Coronary artery (tissue), 2 donors: ENCODE measurements around the gene TRIM17.

Experiments
- DNase-seq: peaks from one replicate; pipeline ENCODE4 v3.0.0-alpha.2; 2017; ENCODE audit warnings: low spot score
- H3K27ac ChIP-seq, 2 donors: fragments of 200-600 bp; sonication (generic); one replicate each; pipeline ENCODE4 v1.5.1; 2016 to 2019
- H3K4me3 ChIP-seq: fragments of 200-600 bp; sonication (generic); 2 replicates; pipeline ENCODE4 v1.5.1; 2016; ENCODE audit warnings: mild to moderate bottlenecking, moderate library complexity
- TF ChIP-seq, protein P1 (sequence below): fragments of 200-600 bp; sonication (generic); IDR thresholded peaks from one replicate; pipeline ENCODE4 v1.5.1; 2019; ENCODE audit warnings: antibody characterized with exemption

Gene TRIM17

DNA sequence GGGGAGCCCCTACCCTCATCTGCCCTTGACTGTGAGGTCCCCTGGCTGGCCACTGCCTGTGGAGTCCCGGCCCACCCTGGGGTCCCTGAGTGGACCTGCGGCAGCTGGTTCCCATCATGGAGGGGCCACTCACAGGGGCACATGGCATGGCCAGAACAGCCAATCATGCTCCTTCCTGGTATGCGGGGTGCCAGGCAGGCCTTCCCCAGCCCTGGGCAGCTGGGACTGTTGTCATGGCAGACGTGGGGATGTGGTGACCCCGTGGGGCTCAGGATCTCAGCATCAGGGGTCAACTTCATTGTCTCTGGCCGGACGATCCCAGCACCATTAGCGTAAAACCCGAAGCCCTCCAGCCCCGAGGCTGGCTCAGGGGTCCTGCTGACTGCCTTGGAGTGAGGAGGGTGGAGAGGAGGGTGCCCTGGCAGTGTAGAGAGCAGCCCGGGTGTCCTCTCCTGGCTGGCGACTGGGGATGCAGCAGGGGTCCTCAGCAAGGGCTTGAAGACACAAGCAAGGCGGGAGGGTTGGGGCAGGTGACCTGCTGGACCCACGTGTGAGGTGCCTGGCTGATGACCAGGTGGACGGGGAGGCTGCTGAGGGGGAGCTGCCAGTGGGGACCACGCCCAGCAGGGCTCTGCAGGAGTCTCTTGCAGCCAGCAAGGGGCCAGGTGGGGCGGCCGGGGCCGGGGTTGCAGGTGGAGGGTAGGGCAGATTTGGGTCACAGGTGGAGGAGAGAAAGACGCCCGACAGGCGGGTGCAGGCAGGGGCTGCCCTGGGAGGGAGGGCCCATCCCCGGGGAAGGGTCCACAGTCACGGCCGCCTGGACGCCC, 55.1 kb downstream of the TRIM17 start:
- TF ChIP-seq, protein P1, sequence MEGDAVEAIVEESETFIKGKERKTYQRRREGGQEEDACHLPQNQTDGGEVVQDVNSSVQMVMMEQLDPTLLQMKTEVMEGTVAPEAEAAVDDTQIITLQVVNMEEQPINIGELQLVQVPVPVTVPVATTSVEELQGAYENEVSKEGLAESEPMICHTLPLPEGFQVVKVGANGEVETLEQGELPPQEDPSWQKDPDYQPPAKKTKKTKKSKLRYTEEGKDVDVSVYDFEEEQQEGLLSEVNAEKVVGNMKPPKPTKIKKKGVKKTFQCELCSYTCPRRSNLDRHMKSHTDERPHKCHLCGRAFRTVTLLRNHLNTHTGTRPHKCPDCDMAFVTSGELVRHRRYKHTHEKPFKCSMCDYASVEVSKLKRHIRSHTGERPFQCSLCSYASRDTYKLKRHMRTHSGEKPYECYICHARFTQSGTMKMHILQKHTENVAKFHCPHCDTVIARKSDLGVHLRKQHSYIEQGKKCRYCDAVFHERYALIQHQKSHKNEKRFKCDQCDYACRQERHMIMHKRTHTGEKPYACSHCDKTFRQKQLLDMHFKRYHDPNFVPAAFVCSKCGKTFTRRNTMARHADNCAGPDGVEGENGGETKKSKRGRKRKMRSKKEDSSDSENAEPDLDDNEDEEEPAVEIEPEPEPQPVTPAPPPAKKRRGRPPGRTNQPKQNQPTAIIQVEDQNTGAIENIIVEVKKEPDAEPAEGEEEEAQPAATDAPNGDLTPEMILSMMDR = no peak
- DNase-seq = no peak
- no peak overlapping the region for H3K4me3 ChIP-seq
- H3K27ac ChIP-seq = no peak overlapping the region

GRCh38 chr1:228360533-228361313, 55.9 kb downstream of the TRIM17 start:
- no peak for DNase-seq

GRCh38 chr1:228359613-228360532, 56.8 kb downstream of the TRIM17 start:
- H3K27ac ChIP-seq = no peak overlapping the region
- TF ChIP-seq, protein P1 = no peak
- DNase-seq = no peak
- H3K4me3 ChIP-seq = no peak overlapping the region

More at GRCh38 chr1:228360533-228361313, 55.9 kb downstream of the TRIM17 start:
- H3K4me3 ChIP-seq = no peak overlapping the region
- TF ChIP-seq, protein P1 = no peak
- H3K27ac ChIP-seq = no peak overlapping the region

GRCh38 chr1:228358764-228359612, 57.7 kb downstream of the TRIM17 start:
- Histone ChIP-seq H3K27ac (no peak overlapping the region), H3K4me3 (no peak overlapping the region)
- no peak for DNase-seq
- TF ChIP-seq, protein P1 = no peak

GRCh38 chr1:228358039-228358763, 58.5 kb downstream of the TRIM17 start:
- DNase-seq = no peak
- no peak overlapping the region for H3K4me3 ChIP-seq
- TF ChIP-seq, protein P1 = no peak
- H3K27ac ChIP-seq = no peak overlapping the region
